ENCODE results near the gene GRAMD1A.

The GRAMD1A gene

DNA sequence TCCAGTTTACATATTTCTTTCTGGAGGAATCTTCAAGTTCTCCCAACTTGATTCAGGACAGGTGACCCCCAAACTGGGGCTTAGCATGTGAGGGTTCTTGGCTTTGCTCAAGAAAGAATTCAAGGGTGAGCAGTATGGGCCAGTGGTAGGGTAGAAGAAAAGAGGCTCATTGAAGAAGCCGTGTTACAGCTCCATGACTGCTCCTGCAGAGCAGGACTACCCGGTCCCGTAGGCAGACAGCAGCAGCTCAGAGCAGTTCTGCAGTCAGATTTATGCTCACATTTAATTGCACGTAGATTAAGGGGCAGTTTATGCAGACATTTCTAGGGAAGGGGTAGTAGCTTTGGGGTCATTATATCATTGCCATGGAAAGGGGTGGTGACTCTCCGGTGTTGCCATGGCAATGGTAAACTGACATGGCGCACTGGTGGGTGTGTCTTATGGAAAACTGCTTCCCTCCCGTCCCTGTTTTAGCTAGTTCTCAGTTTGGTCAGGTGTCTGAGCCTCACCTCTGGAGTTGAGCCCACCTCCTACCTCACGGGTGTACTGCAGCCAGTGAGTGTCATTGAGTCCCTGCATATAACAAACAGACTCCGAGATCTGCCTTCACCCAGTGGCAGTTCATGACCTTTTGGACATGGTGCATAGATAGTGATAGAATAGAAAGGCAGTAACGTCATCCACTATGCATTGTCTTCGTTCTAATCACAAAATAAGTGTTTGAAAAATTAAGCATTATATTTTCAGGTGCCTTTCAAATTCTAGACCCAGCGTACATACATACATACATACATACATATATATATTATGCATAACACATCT is 20.1 kb upstream of the GRAMD1A start:
- POLR2A ChIA-PET, result no interaction called here
- no peak for DNase-seq (ENCODE audit: extremely low spot score)
- TF ChIP-seq, protein P1, sequence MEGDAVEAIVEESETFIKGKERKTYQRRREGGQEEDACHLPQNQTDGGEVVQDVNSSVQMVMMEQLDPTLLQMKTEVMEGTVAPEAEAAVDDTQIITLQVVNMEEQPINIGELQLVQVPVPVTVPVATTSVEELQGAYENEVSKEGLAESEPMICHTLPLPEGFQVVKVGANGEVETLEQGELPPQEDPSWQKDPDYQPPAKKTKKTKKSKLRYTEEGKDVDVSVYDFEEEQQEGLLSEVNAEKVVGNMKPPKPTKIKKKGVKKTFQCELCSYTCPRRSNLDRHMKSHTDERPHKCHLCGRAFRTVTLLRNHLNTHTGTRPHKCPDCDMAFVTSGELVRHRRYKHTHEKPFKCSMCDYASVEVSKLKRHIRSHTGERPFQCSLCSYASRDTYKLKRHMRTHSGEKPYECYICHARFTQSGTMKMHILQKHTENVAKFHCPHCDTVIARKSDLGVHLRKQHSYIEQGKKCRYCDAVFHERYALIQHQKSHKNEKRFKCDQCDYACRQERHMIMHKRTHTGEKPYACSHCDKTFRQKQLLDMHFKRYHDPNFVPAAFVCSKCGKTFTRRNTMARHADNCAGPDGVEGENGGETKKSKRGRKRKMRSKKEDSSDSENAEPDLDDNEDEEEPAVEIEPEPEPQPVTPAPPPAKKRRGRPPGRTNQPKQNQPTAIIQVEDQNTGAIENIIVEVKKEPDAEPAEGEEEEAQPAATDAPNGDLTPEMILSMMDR (IDR thresholded peaks at IDR 0.05; ENCODE audit: control extremely low read depth, extremely low read depth, low read depth, missing control alignments), result no peak
- CTCF ChIA-PET, result interaction anchor here (0.9 to 1.2 kb wide), 4 partner anchors 9 to 33 kb away, joined by 3 to 4 read pairs (median 4); no protein-coding TSS in a partner anchor

DNA sequence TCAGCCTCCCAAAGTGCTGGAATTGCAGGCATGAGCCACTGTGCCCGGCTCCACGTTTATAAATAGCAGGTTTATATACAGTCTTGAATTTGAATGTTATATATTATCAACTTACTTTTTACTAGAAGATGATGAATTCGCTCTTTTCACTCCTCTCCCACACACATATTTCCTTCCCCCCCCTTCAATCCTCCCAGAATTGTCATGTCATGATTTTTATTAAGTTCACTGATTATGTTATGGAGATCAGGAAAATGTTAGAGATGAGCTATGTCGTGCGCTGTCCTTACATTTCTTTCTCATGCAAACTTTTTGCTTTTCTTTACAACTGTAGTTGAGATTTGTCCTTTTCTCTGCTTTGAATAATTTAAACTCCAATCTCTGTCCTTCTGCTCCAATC is 17.8 kb upstream of the GRAMD1A start:
- ChIA-PET POLR2A (no interaction called here), CTCF (interaction anchor here (1.5 to 1.7 kb wide), 2 partner anchors 19 to 62 kb away, joined by 3 to 4 read pairs; no protein-coding TSS in a partner anchor)
- TF ChIP-seq, protein P1 (IDR thresholded peaks at IDR 0.05; ENCODE audit: control extremely low read depth, extremely low read depth, low read depth, missing control alignments), result no peak
- no peak for DNase-seq (ENCODE audit: extremely low spot score)

DNA sequence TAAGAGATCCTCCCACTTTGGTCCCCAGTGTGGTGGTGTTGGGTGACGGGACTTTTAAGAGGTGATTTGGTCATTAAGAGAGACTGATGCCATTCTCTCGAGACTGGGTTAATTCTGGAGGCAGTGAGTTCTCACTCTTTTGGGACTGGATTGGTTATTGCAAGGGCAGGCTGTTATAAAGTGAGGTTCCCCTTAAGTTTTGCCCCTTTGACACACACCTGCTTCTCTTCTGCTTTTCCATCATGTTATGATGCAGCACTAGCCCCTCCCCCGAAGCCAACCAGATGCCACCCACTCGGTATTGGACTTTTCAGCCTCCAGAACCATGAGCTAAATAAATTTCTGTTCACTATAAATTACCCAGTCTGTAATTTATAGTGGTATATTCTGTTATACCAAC is 16.3 kb upstream of the GRAMD1A start:
- DNase-seq (ENCODE audit: extremely low spot score), result no peak
- ChIA-PET POLR2A (no interaction called here), CTCF (interaction anchor here (0.7 to 4.4 kb wide), 3 partner anchors 10 to 61 kb away, joined by 3 to 19 read pairs (median 3); no protein-coding TSS in a partner anchor)
- TF ChIP-seq, protein P1 (IDR thresholded peaks at IDR 0.05; ENCODE audit: control extremely low read depth, extremely low read depth, low read depth, missing control alignments), result no peak

DNA sequence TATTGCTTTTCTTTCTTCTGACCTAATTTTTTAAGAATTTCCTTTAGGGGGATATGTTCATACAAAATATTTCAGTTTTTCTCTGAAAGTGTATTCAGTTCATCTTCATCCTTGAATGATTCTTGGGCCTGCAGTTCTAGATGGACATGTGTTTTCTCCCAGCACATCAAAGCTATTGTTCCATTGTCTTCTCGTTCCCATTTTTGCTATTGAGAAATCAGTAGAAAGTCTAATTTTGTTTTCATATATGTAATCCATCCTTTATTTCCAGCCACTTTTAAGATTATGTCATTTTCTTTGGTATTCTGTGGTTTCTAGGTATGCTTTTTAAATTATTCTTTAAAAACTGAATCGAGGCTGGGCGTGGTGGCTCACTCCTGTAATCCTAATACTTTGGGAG is 15.8 kb upstream of the GRAMD1A start:
- POLR2A ChIA-PET, result no interaction called here
- DNase-seq (ENCODE audit: extremely low spot score), result no peak
- TF ChIP-seq, protein P1 (IDR thresholded peaks at IDR 0.05; ENCODE audit: control extremely low read depth, extremely low read depth, low read depth, missing control alignments), result no peak
- CTCF ChIA-PET, result interaction anchor here (0.7 to 4.4 kb wide), 2 partner anchors 11 to 60 kb away, joined by 3 to 19 read pairs; no protein-coding TSS in a partner anchor

DNA sequence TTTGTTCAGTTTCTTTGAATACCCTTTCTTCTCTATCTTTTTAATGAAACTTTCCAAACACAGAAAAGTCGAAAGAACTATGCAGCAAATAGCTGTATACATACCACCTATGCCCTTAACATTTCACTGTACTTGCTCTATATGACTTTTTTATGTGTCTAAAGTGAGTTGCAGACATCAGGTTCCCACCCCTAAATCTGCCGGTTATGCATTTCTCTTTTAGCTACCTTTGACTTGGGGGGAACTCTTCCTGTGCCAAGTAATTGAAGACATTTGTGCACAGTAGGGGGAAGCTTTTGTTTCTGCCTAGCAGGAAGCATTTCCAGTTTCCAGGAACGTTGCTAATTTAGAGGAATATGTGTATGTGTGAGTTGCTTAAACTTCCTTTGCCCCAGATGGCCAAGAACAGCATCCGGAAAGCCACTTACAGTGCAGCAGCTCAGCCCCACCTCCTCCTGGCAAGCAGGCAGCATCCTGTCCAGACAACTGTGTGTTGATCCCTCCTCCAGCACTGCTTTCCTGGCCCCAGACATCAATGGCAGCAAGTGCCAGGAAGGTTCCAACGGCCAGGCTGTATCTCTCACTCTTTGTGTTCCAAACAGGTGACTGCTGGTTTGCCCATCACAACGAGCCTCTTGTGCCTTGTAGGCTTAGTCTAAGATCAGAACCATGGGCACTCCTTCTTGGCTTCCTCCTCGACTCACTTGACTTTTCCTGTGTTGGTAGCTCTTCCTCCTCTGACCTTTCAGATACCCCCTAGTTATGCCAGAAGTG is 14.7 kb upstream of the GRAMD1A start:
- no peak for DNase-seq (ENCODE audit: extremely low spot score)
- ChIA-PET POLR2A (no interaction called here), CTCF (interaction anchor here (0.8 to 4.4 kb wide), 2 partner anchors 12 to 346 kb away, joined by 3 to 19 read pairs; no protein-coding TSS in a partner anchor)
- TF ChIP-seq, protein P1 (IDR thresholded peaks at IDR 0.05; ENCODE audit: control extremely low read depth, extremely low read depth, low read depth, missing control alignments), result no peak

DNA sequence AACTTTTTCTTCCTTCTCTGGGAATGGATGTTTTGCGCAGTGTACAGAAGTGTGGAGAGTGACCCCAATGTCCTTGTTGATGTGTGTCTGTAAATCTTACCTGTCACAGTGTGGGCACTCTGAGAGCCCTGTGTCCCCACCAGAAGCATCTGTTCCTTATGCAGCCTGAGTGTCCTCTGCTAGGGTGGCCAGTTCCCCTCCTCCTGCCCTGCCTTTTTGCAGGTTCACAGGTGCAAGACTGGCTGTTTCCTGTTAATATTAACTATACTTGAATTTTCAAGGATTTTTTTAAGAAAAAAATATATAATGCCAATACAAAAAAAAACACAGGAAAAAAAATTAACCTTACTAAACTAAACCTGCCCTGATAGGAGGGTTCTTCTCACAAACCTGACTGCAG is 12.0 kb upstream of the GRAMD1A start:
- TF ChIP-seq, protein P1 (IDR thresholded peaks at IDR 0.05; ENCODE audit: control extremely low read depth, extremely low read depth, low read depth, missing control alignments), result no peak
- no peak for DNase-seq (ENCODE audit: extremely low spot score)
- POLR2A ChIA-PET, result no interaction called here
- CTCF ChIA-PET, result interaction anchor here (1.3 to 4.4 kb wide), 3 partner anchors 8 to 57 kb away, joined by 3 to 19 read pairs (median 4); no protein-coding TSS in a partner anchor
